NCI-H1417 treated with DMSO at 0.1 percent for 48 hours (cell line): ENCODE data around the gene RBBP4.
"Not testable (repeated sequence)": the region's sequence is repeated elsewhere in the genome, so short reads cannot be mapped to it uniquely, and the experiment has no call there.

Experiments used
- DNase-seq: peaks from one replicate; lab custom pipeline; 2025; lab: John Stamatoyannopoulos, UW

The RBBP4 gene

DNA sequence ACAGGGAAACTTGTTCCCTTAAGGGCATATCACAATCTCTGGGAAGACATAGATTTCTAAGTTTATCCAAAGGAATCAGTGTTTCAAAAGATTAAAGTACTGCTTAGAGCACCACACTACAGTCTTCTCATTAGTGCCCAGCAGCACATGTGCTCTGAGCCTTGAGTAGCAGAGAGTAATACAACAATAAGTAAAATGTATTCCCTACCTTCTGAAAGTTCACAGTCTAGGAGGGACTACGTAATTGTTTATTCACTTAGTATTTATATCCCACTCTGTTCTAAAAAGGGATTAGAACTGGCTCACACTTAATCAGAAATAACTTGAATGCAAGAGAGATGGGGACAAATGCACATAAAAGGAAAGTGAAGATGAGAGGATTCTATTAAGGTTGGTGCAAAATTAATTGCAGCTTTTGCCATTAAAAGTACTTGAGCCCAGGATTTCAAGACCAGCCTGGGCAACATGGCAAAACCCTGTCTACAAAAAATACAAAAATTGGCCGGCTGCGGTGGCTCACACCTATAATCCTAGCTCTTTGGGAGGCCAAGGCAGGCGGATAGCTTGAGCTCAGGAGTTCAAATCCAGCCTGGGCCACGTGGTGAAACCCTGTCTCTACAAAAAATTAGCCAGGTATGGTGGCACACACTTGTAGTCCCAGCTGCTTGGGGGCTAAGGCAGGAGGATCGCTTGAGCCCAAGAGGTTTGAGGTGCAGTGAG is 42.6 kb downstream of the RBBP4 start:
- no peak for DNase-seq

DNA sequence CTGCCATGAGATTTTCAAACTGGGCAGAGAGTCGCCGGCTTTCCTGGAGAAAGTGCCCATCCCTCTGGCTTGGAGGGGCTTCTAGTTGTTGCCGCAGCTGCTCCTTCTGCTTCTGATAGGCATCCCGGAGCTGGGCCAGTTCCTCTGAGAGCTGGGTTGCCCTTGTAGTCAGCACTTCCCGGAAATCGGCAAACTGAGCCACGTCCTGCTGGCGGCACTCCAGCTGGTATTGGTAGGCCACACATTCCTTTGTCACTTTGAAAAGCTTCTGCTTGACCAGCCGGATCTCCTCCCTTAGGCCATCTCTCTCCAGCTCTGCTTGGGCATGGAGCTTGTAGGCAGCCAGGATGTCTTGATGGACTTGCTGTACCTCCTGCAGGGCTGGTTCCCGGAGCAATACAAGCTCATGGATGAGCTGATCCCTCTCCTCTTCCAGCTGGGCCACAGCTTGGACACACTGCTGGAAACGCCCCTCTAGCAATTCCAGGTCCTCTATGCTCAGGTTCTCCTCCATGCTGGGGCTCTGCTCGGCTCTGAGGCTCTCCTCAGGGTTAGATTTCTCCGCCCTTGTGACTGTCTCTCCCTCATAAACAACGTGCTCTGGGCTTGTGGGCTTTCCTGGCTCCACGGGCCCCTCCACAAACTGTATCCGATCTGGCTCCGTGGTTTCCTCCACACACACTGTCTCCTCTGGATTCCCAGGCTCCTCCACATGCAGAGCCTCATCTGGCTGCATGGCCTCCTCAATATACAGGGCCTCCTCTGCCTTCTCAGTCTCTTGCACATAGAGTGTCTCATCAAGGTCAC is 44.3 kb downstream of the RBBP4 start:
- DNase-seq, result no peak

DNA sequence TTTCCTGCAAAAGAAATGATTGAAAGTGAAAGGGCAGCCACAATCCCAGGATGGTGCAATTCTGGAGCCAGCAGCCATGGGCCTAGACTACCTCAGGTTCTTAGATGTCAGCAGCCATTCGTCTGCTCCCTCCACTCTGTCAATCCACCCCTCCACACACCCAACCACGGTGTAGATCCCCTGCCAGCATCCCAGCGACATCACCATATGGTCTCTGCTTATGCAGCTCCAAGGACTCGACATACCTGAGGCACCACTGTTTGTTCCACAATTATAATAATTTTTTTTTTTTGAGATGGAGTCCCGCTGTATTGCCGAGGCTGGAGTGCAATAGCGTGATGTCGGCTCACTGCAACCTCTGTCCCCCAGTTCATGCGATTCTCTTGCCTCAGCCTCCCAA is 45.0 kb downstream of the RBBP4 start:
- no peak for DNase-seq

DNA sequence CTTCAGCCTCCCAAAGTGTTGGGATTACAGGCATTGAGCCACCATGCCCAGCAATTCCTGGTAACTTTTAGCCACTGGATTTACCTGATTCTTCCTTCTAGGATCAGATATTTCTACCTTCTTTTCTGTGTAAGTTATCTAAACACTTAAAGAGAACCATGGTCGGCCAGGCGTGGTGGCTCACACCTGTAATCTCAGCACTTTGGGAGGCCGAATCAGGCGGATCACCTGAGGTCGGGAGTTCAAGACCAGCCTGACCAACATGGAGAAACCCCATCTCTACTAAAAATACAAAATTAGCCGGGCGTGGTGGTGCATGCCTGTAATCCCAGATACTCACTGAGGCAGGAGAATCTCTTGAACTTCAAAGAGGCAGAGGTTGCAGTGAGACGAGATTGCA is 46.0 kb downstream of the RBBP4 start:
- DNase-seq, result not testable (repeated sequence)

DNA sequence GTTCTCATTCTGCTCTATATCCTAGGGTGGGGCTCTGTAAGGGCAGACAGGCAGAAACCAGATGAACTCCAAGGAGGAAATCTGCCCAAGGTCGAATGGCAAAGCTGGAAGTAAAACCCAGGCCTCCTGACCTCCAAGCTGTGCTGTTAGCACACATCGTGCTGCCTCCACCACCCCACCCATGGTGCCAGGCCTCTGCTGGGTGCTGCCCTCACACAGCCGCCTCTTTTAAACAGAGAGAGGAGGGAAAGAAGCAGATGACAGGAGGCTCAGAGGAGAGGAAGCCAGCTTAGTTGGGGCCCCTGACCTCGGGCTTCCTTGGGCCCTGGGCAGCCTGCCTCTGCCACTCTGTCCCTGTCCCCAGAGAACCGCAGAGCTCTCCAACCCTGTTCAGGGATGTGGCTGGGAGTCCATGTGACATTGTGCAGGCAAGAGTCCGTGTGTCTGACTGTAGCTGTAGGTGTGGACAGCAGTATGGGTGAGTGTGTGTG is 50.5 kb downstream of the RBBP4 start:
- DNase-seq, result no peak

DNA sequence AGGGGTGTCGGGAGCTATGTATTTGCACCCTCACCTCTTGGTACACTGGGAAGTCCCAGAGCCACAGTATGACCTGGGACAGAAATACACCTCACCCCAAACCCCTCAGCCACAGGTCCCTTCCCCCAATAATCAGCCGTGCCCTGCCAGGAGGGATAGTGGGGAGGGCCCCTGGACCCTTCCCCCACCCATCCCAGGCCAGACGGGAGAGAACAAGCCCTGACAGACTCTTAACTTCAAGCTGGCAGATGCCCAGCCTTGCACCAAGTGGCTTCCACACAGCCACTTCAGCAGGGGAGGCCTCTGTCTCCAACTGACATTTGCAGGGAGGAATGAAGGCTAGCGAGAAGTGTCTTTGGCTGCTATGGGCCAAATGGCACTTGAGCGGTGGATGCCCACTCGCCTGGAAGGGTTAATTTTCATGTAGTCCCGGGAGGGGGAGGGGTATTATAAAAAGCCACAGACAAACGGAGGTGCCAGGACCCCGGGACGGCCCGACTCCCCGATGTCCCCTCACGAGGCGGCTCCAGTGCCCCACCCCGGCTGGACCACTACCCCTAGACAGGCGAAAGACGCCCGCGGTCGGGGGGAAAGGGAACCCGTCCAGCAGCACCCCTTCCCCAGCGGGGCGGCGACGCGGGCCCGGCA is 51.1 kb downstream of the RBBP4 start:
- no peak for DNase-seq

DNA sequence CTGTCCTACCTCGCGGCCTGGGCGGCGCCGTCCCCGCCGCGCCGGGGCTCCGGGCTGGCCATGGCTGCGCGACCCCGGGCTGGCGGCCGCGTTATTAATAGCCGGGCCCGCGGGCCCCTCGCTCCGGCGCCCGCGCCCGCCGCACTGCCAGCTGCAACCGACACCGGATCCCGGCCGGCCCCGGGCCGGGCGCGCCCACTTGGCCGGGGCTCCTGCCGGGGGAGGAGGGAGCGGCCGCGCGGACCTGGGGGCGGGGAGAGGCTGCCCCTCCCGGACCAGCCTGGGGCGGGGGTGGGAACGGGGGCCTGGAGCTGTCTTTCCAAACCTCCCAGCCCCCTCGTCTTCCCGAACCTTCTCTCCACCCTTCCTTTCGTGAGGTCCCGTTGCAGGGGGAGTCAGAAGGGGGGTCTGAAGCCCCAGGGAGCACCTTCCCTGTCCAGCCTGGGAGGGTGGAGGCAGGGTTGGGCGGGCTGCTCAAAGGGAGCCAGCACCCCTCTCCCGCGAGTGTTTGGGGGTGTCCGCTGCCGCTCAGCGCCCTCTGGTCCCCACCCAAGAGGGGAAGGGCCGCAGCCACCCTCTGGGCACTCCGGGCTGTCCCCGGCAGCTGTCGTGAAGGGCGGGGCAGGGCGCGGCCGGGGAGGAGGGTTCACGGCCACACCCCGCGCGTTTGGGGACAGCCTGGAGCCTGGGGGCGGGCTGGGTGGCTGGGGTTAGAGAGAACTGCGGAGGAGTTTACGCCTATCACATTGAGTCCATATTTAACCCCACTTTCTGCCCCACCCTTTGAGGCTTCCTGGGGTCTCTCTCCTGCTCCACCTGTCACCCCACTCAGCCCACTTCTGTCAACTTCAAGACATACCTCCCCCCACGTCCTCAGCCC is 51.8 kb downstream of the RBBP4 start, which contains the start of gene SYNC:
Gene SYNC (minus strand): TSS at position 172 of the 880 bp plus-strand sequence. CDS start 110 bp downstream, at position 62.
- no peak for DNase-seq

DNA sequence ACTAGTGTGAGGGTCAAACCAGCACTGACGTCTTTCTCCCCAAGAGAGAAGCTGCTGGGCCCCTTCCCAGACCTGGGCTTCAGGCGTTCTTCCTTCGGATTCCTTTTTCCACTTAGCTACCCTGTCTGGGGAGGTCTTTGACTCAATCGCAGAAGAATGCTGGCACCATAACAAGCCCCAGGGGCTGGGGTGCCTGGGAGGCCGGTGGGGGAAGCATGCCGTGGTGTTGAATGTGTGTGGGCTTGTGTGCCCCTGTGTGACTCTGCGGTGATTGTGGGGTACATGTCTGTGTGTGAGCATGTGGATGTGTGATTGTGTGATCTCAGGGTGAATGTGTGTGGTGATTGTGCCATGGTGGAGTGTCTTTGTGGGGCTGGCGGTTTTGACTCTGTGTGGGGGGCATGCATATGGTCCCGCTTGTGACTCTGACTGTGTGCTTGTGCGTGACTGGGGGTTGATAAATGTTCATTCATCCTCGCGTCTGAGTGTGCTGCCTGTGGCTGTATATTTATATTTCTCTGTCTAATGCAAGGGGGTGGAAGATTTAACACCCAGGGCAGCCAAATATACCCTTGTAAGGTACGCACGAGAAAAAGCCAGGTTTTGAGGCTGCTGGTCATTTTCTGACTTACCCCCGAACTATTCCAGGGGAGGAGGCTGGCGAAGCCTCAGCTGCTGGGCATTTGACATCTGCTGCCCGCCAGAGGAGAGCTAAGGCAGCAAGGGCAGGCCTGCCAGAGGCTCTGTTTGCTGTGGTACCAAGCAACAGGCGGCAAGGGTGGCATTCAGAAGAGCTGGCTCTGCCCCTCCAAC is 52.7 kb downstream of the RBBP4 start:
- no peak for DNase-seq

DNA sequence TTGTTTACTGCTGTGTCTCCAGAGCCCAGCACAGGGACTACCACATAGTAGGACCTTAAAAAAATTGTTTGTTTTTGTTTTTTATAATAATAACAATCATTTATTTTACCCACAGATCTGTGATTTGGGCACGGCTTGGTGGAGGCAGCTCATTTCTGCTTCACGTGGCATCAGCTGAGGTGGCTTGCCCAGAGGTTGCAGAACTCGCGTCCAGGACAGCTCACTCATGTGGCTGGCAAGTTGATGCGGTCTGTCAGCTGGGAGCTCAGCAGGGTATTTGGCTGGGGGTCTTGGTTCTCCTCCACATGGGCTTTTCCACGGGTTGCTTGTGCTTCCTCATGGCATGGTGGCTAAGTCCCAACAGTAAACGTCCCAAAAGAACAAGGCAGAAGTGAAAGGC is 54.5 kb downstream of the RBBP4 start:
- no peak for DNase-seq

DNA sequence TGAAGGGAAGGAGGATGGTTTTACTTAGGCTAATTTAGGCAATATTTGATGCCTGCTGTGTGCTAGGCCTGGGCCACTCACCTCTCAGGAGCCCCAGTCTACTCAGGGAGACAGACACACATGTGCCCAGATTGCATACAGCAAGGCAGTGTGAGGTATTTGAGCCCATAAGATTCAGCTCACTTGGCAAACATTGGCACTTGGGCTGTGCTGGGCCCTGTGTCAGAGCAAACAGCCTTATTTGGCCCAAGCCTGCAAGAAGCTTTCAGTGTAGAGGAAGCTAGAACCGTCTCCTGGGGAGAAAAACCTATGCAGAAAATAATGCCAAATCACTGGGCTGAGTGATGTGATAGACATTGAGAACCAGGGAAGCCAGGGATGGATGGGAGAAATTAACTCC is 55.5 kb downstream of the RBBP4 start:
- DNase-seq, result no peak

DNA sequence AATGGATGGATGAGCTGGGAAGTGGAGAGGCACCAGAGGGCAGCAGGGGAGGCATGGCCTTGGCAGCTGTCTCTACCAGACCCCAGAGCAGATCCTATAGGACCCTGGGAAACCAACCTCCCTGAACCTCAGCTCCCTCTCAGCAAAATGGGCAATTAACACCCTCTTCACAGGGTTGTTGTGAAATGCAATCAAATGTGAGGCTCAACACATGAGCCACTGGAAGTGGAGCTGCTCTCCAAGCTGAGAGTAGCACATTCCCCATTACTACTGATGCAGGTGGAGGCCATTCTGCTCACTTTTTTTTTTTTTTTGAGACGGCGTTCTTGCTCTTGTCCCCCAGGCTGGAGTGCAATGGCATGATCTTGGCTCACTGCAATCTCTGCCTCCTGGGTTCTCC is 58.1 kb downstream of the RBBP4 start:
- no peak for DNase-seq

DNA sequence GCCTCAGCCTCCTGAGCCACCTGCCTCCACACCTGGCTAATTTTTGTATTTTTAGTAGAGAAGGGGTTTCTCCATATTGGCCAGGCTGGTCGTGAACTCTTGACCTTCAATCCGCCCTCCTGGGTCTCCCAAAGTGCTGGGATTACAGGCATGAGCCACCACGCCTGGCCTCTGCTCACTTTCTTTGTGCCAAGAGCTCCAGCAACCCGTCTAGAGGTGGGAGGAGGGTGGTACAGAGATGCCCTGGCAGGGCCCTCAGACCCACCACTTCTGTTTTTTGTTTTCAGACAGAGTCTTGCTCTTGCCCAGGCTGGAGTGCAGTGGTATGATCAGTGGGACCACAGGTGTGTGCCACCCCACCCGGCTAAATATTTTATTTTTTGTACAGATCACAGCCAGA is 58.5 kb downstream of the RBBP4 start:
- no peak for DNase-seq

DNA sequence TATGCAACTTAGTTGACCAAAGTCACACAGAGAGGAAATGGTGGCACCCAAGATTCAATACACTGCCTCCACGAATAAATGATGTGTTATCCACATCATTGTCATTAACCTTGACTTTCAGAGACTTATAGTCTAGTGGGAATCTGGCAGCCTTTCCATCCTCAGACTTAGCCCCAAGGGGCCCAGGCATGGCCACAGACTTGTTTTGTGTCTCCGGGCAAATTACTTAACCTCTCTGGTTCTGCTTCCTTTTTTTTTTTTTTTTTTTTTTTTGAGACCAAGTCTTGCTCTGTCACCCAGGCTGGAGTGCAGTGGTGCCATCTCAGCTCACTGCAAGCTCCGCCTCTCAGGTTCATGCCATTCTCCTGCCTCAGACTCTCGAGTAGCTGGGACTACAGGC is 60.2 kb downstream of the RBBP4 start:
- not testable (repeated sequence) for DNase-seq

DNA sequence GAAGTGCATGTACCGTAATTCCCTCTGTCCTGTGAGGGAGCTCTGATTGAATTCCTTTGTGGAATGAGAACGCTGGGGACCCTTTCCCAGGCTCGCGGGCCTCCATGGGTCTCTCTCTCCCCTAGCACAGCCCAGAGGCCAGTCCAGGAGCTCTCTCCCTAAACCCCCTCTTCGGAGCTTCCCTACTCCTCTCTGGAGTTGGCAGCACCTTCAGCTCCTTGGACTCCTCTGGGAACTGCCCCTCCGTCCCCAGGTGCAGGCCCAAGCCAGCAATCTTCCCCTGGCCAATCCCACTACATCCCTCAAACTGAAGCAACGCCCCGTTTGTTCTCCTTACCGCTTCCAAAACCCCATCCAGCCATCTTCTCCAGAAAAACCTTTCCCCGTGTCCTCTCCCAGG is 62.1 kb downstream of the RBBP4 start:
- DNase-seq, result no peak

DNA sequence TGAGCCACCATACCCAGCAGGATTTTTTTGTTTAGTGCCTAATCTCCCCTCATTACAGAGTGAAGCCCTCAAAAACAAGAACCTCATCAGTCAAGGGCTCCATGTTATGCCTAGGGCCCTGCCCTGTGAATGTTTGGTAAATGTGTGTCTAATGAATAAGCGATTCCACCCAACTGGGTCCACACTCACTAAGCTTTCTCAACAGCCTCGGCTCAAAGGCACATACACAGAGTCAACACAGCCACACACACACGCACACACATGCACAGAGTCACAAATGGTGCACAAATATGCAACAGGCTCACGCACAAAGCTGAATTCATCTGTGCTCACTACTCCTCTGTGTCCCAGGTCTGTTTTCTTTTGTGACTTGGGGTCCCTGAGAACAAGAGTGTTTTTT is 63.3 kb downstream of the RBBP4 start:
- no peak for DNase-seq

DNA sequence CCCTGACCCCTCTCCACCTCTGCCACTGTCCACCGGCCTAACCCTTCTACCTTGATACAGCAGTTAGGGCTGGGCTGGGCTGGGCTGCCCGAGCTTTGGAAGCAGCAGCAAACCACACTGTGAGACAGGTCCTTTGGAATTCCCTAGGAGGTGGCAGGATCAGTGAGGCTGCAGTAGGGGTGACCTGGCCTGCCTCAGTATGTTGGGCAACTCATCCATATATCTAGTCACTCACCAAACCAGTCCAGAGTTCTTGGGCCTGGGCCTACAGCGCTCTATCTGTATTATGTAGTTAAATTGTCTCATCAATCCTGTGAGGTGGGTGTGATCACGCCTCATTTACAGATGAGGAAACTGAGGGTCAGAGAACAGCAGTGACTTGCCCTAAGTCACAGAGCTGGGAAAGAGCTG is 64.9 kb downstream of the RBBP4 start:
- DNase-seq, result no peak

DNA sequence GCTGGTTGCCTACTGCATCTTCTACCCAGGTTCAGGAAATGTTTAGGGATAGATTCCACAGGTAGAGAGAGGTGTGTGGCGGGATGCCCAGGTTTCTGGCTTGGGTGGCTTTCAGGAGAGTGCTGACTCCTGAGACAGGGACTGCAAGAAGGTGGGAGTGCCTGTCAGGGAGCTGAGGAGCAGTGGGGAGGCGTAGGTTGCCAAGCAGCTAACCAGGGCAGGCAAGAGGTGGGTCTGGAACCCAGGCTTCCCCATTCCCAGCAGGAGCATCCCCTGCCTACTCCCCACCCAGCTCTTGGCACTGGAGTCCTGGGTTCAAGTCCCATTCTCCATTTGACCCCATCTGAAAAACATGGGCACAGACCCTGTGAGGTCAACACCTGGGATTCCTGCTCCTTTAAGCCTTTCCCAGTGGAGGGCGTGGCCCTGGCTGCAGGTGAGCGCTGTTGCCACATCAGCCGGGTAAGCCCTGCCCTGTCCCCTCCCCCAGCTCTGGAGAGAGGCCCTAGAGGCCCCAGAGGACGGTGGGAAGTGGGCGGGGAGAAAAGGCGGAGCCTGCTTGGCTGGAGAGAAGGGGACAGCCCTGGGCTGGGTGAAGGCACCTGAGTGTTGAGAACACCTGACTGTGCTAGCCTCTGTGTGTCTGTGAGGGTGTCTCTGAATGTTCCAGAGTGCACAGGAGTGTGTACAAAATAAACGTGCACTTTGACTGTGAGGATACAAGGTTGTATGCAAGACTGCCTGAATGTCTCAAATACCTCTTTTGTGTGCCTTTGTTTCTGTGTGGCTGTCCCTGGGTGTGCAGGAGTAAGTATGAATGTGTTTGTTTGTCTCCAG is 65.5 kb downstream of the RBBP4 start:
- peak; percentile 82 for DNase-seq

DNA sequence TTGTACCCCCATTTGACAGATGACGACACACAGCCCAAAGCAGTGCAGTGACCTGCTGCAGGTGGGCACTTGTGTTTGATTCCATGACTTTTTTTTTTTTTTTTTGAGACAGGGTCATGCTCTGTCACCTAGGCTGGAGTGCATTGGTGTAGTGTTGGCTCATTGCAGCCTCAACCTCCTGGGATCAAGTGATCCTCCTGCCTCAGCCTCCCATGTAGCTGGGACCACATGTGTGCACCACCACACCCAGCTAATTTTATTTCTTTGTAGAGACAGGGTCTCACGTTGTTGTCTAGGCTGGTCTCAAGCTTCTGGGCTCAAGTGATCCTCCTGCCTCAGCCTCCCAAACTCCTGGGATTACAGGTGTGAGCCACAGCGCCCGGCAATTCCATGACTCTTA is 66.5 kb downstream of the RBBP4 start:
- no peak for DNase-seq

DNA sequence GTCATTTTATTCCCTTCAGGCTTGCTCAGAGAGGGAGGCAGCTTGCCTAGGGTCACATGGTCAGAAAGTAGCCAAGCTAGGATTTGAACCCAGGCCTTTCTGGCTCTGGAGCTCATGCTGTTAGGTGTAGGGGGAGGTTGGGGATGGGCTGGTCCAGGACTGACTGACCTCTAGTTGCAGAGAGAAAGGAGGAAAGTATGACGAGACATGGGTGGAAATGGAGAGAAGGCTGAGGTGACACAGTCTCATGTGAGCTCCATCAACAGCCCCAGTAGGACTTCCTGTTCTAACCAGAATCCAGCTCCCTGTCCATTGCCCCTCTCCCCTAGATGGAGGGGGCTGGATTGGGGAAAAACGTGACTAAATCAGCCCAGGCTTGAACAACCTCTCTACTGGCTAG is 67.0 kb downstream of the RBBP4 start:
- DNase-seq, result no peak

DNA sequence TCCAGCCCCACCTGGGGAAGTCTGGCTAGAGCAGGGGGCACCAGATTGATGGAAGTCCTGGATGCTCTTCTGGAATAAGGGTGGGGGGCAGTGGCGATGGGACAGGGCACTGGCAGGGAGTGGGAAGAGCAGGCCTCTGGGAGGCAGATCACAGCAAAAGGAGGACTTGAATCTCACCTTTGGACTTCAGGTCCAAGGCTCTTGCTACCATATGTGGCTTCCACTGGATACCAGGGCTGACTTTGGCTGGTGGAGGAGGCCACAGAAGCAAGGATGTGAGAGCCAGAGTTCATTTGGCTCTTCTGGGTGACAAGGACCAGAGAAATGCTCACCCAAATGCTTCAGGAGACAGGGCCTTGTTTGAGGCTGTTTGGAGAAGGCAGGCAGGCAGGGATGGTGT is 67.5 kb downstream of the RBBP4 start:
- DNase-seq, result no peak
